K562 (cell line): ENCODE results near the gene COG6. TPM values are rescaled to one million over a fixed set of nuclear protein-coding genes. Genes with fewer than 3 reads are reported as not detected.

ENCODE experiments used
- CSDE1 ChIP-seq, 2 experiments: fragments of 450-650 bp; IDR thresholded peaks; 2 replicates each; pipeline ENCODE4 v1.6.1; 2016; ENCODE audit warnings: mild to moderate bottlenecking in 1 of 2
- ERF ChIP-seq: fragments of 450-650 bp; formaldehyde crosslinking; IDR thresholded peaks from 2 replicates; pipeline ENCODE4 v1.4.0; 2020; ENCODE audit warnings: mild to moderate bottlenecking, mixed read lengths
- ESRRA ChIP-seq: fragments of 450-650 bp; IDR thresholded peaks from 2 replicates; pipeline ENCODE4 v1.6.1; 2014; ENCODE audit warnings: low read depth, mild to moderate bottlenecking, moderate library complexity, borderline replicate concordance
- GTF2E2 ChIP-seq: fragments of 200-800 bp; sonication (Bioruptor generic); IDR thresholded peaks from 2 replicates; pipeline ENCODE4 v1.6.1; 2016; ENCODE audit warnings: missing genetic modification characterization, missing compliant biosample characterization
- ILF3 ChIP-seq: fragments of 450-650 bp; IDR thresholded peaks from 2 replicates; pipeline ENCODE4 v1.6.1; 2018; ENCODE audit warnings: antibody characterized with exemption, mild to moderate bottlenecking, moderate library complexity, borderline replicate concordance
- MCM5 ChIP-seq: fragments of 450-650 bp; IDR thresholded peaks from 2 replicates; pipeline ENCODE4 v1.6.1; 2016; ENCODE audit warnings: low read depth
- PRMT5 ChIP-seq: sonication (generic); formaldehyde crosslinking; IDR thresholded peaks from 2 replicates; pipeline ENCODE4 v1.5.0; 2020; ENCODE audit warnings: missing genetic modification reagents
- RERE ChIP-seq: sonication (generic); formaldehyde crosslinking; IDR thresholded peaks from 2 replicates; pipeline ENCODE4 v1.8.0; 2023; ENCODE audit warnings: missing genetic modification reagents, mild to moderate bottlenecking, borderline replicate concordance
- SIN3A ChIP-seq, 2 experiments: fragments of 150-350 bp in 1 of 2; IDR thresholded peaks; 2 replicates each; pipeline ENCODE4 v1.6.1; 2011 to 2016; ENCODE audit warnings: borderline replicate concordance in 2 of 2, low read depth in 2 of 2, low read length in 2 of 2, mild to moderate bottlenecking in 2 of 2, moderate library complexity in 2 of 2; ENCODE audit not compliant: control insufficient read depth in 1 of 2
- SIX5 ChIP-seq, 2 experiments: IDR thresholded peaks; 2 replicates each; pipeline ENCODE4 v1.6.1; 2011; ENCODE audit warnings: low read length in 2 of 2, borderline replicate concordance in 1 of 2, low read depth in 1 of 2, mild to moderate bottlenecking in 1 of 2, moderate library complexity in 1 of 2; ENCODE audit not compliant: insufficient read depth in 1 of 2
- XRCC3 ChIP-seq: fragments of 450-650 bp; IDR thresholded peaks from 2 replicates; pipeline ENCODE4 v1.6.1; 2017; ENCODE audit warnings: mild to moderate bottlenecking, moderate library complexity
- ZBTB43 ChIP-seq: sonication (generic); formaldehyde crosslinking; IDR thresholded peaks from 2 replicates; pipeline ENCODE4 v1.8.0; 2023; ENCODE audit warnings: mild to moderate bottlenecking, missing genetic modification reagents
- ZNF232 ChIP-seq: sonication (generic); formaldehyde crosslinking; IDR thresholded peaks from 2 replicates; pipeline ENCODE4 v1.8.0; 2022; ENCODE audit warnings: mild to moderate bottlenecking, missing genetic modification reagents
- ZNF76 ChIP-seq: fragments of 250-450 bp; sonication (Bioruptor Pico); IDR thresholded peaks from 2 replicates; pipeline ENCODE4 v1.4.0; 2020; ENCODE audit warnings: mild to moderate bottlenecking, moderate library complexity, borderline replicate concordance
- polyA plus RNA-seq, 8 experiments: library from polyadenylated mRNA; depleted of rRNA in 4 of 8; stranded (reverse) in 5 of 8; unstranded in 3 of 8; fragments of >200 nt; fragmentation: Nextera tagmentation in 2 of 8; fragmentation: Illumina TruSeq in 1 of 8; extraction: Ambion mirVana in 2 of 8; extraction: Trizol in 1 of 8; gene quantifications; 2 replicates each; pipeline versions ENCODE4 v1.2.1 to v1.2.3, GENCODE V29; 2011 to 2014; ENCODE audit warnings: inconsistent platforms in 1 of 8, missing spikeins in 1 of 8
- total RNA-seq, 7 experiments: library from RNA; depleted of rRNA in 6 of 7; stranded (reverse); fragments of >200 nt in 6 of 7; fragmentation: Illumina TruSeq in 2 of 7; extraction: Trizol in 2 of 7; gene quantifications; 2 replicates each; pipeline versions ENCODE4 v1.2.1 to v1.2.3, GENCODE V29; 2011 to 2021; ENCODE audit warnings: low replicate concordance in 1 of 7
- TF ChIP-seq, protein P1 (sequence below): fragments of 450-650 bp; IDR thresholded peaks from 2 replicates; pipeline ENCODE4 v1.6.1; 2018; ENCODE audit not compliant: partially characterized antibody

The COG6 gene
- total and polyA plus RNA-seq, 9 of the 15 experiments (the other 6 are each of a cell fraction or from before 2014, with no cell fraction given): 2.6 to 20.9 (median 9.6) TPM

DNA sequence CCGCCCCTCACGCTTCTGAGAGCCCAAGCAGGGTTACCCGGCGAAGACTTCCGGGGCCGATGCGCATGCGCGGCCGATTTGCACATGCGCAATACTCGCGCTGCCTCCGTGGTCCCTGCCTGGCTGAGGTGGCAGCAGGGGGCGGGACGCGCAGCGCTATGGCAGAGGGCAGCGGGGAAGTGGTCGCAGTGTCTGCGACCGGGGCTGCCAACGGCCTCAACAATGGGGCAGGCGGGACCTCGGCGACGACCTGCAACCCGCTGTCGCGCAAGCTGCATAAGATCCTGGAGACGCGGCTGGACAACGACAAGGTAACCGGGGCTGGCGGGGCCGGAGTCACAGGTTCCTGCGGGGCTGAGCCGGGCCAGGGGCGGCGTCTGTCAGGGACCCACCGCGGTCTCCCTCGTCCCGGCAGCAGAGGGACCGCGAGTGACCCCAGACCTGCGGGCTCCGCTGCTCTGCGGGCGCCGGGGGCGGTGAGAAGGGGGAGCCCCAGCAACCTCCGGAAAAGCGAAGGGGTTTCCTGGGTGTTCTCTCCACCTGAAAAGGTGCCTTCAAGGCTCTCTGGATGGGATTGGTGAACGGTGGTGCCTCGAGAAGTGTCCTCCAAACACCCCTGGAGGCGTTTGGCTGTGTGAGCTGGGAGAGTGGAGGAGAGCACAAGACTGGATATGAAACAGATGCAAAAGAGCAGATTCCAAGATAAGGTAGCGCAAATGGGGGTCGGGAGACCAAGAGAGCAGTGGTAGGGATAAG lies at the start of gene COG6 (continued):
- TF ChIP-seq RERE (CRISPR knock-in tag): no peak
- TF ChIP-seq SIN3A (IDR thresholded peaks at IDR 0.05; ENCODE audit: borderline replicate concordance in 2 of 2, control insufficient read depth in 1 of 2, low read depth in 2 of 2, low read length in 2 of 2): no peak
- no peak for TF ChIP-seq XRCC3
- TF ChIP-seq ZBTB43 (CRISPR knock-in tag): no peak
- no peak for TF ChIP-seq ZNF76
- TF ChIP-seq ZNF232 (CRISPR knock-in tag): no peak
- no peak for TF ChIP-seq MCM5
- TF ChIP-seq CSDE1 (IDR thresholded peaks at IDR 0.05): no peak
- TF ChIP-seq GTF2E2 (tag): no peak
- TF ChIP-seq SIX5 (IDR thresholded peaks at IDR 0.05; ENCODE audit: borderline replicate concordance in 1 of 2, insufficient read depth in 1 of 2, low read depth in 1 of 2, low read length in 2 of 2): no peak
- TF ChIP-seq PRMT5 (CRISPR knock-in tag): no peak
- no peak for TF ChIP-seq ERF (CRISPR knock-in tag)
- peak; percentile 18; the same call in 1 of the 2 replicates for TF ChIP-seq ESRRA
- TF ChIP-seq, protein P1, sequence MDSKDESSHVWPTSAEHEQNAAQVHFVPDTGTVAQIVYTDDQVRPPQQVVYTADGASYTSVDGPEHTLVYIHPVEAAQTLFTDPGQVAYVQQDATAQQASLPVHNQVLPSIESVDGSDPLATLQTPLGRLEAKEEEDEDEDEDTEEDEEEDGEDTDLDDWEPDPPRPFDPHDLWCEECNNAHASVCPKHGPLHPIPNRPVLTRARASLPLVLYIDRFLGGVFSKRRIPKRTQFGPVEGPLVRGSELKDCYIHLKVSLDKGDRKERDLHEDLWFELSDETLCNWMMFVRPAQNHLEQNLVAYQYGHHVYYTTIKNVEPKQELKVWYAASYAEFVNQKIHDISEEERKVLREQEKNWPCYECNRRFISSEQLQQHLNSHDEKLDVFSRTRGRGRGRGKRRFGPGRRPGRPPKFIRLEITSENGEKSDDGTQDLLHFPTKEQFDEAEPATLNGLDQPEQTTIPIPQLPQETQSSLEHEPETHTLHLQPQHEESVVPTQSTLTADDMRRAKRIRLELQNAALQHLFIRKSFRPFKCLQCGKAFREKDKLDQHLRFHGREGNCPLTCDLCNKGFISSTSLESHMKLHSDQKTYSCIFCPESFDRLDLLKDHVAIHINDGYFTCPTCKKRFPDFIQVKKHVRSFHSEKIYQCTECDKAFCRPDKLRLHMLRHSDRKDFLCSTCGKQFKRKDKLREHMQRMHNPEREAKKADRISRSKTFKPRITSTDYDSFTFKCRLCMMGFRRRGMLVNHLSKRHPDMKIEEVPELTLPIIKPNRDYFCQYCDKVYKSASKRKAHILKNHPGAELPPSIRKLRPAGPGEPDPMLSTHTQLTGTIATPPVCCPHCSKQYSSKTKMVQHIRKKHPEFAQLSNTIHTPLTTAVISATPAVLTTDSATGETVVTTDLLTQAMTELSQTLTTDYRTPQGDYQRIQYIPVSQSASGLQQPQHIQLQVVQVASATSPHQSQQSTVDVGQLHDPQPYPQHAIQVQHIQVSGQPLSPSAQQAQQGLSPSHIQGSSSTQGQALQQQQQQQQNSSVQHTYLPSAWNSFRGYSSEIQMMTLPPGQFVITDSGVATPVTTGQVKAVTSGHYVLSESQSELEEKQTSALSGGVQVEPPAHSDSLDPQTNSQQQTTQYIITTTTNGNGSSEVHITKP: no peak
- TF ChIP-seq ILF3: no peak
